ENCODE measurements around the gene SRSF7.
"Not testable (repeated sequence)": the region's sequence is repeated elsewhere in the genome, so short reads cannot be mapped to it uniquely, and the experiment has no call there.

SRSF7 gene

GRCh38 chr2:38751596-38752410 is 642 bp upstream of the SRSF7 start:
- no peak for DNase-seq

GRCh38 chr2:38750011-38750890 is 910 bp downstream of the SRSF7 start:
- DNase-seq, result no peak

GRCh38 chr2:38748943-38749804 is 2.0 kb downstream of the SRSF7 start:
- DNase-seq, result no peak

- no peak for DNase-seq
These were observed 2.8 kb downstream of the SRSF7 start for GRCh38 chr2:38748391-38748790.

GRCh38 chr2:38747819-38748218 is 3.3 kb downstream of the SRSF7 start:
- DNase-seq, result no peak

GRCh38 chr2:38747007-38747424 is 4.1 kb downstream of the SRSF7 start:
- no peak for DNase-seq

DNA sequence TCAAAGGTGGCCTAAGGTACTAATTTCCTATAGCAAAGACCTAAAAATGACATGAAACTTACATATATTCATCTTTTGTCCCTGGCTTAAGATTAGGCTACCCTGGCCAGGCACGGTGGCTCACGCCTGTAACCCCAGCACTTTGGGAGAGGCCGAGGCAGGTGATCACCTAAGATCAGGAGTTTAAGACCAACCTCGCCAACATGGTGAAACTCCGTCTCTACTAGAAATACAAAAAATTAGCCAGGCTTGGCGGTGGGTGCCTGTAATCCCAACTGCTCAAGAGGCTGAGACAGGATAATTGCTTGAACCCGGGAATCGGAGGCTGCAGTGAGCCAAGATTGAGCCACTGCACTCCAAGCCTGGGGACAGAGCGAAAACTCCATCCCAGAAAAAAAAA is 5.9 kb downstream of the SRSF7 start:
- no peak for DNase-seq

DNA sequence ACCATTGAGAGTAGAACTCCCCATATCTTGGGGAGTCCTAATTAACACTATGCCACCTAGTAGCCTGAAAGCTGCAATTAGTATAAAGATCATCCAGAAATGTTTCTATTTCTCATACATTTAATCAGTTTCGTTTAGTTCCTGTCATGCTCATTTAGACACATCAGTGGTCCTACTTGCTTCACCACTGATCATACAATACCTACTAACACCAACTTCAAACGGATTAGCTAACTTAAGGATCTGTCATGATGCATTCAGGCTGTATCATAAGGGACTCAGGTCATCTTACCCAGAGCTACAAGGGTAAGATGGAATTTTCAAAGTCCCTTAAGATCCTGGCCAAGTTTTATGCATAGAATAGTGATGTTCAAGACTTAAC is 6.8 kb downstream of the SRSF7 start:
- DNase-seq, result no peak

- DNase-seq, result no peak
These were observed 7.3 kb downstream of the SRSF7 start for GRCh38 chr2:38743672-38744398.

- no peak for DNase-seq
These were observed 8.2 kb downstream of the SRSF7 start for GRCh38 chr2:38742797-38743559.

DNA sequence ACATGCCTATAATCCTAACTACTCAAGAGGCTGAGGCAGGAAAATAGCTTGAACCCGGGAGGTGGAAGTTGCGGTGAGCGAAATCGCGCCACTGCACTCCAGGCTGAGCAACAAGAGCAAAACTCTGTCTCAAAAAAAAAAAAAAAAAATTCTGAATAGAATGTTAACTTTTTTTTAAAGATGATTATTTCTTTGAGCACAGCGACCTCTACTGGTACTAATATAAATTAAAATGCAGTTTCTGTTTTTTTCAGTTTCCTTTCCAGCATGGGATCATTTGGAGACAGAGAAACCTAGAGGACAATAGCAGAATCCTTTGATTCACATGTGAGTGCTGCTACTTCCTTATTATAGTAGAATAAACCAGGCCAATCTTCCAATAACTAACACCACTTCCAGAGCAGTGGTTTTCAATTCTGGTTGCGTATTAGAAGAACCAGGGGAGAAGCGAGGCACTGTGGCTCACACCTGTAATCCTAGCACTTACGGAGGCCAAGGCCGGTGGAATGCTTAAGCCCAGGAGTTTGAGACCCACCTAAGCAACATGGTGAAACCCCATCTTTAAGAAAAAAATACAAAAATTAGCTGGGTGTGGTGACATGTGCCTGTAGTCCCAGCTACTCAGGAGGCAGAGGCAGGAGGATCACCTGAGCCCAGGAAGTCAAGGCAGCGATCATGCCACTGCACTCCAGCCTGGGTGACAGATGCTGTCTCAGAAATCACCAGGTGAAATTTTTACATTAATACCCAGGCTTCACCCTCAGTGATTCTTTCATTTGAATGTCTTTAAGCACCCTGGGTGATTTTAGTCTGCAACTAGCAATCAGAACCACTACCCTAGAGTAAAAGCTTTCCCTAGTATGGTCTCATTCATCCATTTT is 10.1 kb downstream of the SRSF7 start:
- no peak for DNase-seq

- no peak for DNase-seq
These were observed 11.6 kb downstream of the SRSF7 start for GRCh38 chr2:38739524-38739923.

GRCh38 chr2:38737925-38738324 is 13.2 kb downstream of the SRSF7 start:
- no peak for DNase-seq

GRCh38 chr2:38737000-38737698 is 14.0 kb downstream of the SRSF7 start:
- not testable (repeated sequence) for DNase-seq

- no peak for DNase-seq
These were observed 15.2 kb downstream of the SRSF7 start for GRCh38 chr2:38735999-38736320.

- DNase-seq, result no peak
These were observed 16.7 kb downstream of the SRSF7 start for GRCh38 chr2:38734299-38735058.

DNA sequence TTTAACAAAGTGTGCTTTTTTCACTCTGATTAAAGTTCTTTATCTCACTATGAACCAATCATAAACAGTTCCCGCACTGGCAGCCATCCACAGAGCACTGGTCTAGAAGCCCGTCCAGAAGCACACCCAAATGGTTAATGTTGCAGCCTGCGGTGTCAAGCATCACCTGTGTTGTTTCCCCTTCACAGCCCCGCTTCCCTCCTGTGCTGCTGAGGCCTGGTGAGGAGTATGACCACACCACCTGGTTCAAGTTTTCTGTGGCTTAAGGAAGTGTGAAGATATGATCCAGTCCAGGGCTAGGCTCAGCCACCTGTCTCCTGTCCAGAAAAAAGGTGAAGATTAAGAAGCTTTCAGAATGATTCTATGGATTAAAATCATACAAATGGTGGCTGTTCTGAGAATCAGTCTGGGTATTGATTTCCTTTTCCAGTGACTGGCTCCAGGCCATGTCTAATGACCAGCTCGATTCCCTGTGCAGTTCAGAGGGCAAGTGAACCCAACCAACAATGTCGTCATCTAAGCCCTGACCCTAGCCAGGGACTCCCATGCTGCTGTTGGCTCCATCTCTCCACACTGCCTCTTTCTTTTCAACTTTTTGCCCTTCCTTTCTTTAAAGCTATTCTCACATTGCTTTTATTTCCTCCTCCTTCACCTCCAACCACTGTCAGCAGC is 17.7 kb downstream of the SRSF7 start:
- no peak for DNase-seq

GRCh38 chr2:38731684-38732221 is 19.4 kb downstream of the SRSF7 start:
- DNase-seq, result no peak

Data from NCI-H2029 treated with DMSO at 0.1 percent for 48 hours (cell line).